HepG2 (cell line): Measurements from ENCODE around the gene RAB6A. TPM values are rescaled to one million over a fixed set of nuclear protein-coding genes. Genes with fewer than 3 reads are reported as not detected.

Experiments used
- BRD4 ChIP-seq: sonication (generic); formaldehyde crosslinking; IDR thresholded peaks from 2 replicates; pipeline ENCODE4 v1.4.0; 2020; ENCODE audit warnings: missing genetic modification reagents
- HDAC1 ChIP-seq: sonication (generic); formaldehyde crosslinking; IDR thresholded peaks from 2 replicates; pipeline ENCODE4 v1.5.1; 2020; ENCODE audit warnings: mild to moderate bottlenecking, missing genetic modification reagents
- HNF4G ChIP-seq, 2 experiments: sonication (generic) in 1 of 2; formaldehyde crosslinking in 1 of 2; IDR thresholded peaks; 2 replicates each; pipeline versions ENCODE4 v1.4.0 to v1.6.1; 2011 to 2020; ENCODE audit warnings: borderline replicate concordance in 2 of 2, low read depth in 2 of 2, mild to moderate bottlenecking in 2 of 2, low read length in 1 of 2, missing genetic modification reagents in 1 of 2, moderate library complexity in 1 of 2
- ISX ChIP-seq: sonication (generic); formaldehyde crosslinking; conservative IDR thresholded peaks from 2 replicates; pipeline ENCODE4 v1.5.0; 2020; ENCODE audit warnings: missing genetic modification reagents
- RARA ChIP-seq: IDR thresholded peaks from 2 replicates; pipeline ENCODE4 v1.6.1; 2016; ENCODE audit warnings: missing genetic modification reagents, missing compliant biosample characterization
- RBM39 ChIP-seq: fragments of 200-400 bp; formaldehyde crosslinking; IDR thresholded peaks from one replicate; pipeline ENCODE4 v1.6.1; 2018; ENCODE audit warnings: antibody characterized with exemption, mild to moderate bottlenecking, low read depth, low read length; ENCODE audit not compliant: poor library complexity, severe bottlenecking
- TEAD3 ChIP-seq: optimal IDR thresholded peaks from 2 replicates; pipeline ENCODE3; 2016; ENCODE audit warnings: borderline replicate concordance
- TGIF2 ChIP-seq: IDR thresholded peaks from 2 replicates; pipeline ENCODE4 v1.6.1; 2016; ENCODE audit warnings: control low read depth, missing compliant biosample characterization
- ZNF251 ChIP-seq: sonication (generic); formaldehyde crosslinking; IDR thresholded peaks from 2 replicates; pipeline ENCODE4 v1.9.0; 2021; ENCODE audit warnings: mild to moderate bottlenecking, missing genetic modification reagents
- ZNF607 ChIP-seq: sonication (generic); formaldehyde crosslinking; IDR thresholded peaks from 2 replicates; pipeline ENCODE4 v1.5.1; 2020; ENCODE audit warnings: missing genetic modification reagents, mild to moderate bottlenecking, borderline replicate concordance
- ZNF777 ChIP-seq: sonication (generic); formaldehyde crosslinking; IDR thresholded peaks from 2 replicates; pipeline ENCODE4 v1.4.0; 2020; ENCODE audit warnings: missing genetic modification reagents
- polyA plus RNA-seq, 8 experiments: library from polyadenylated mRNA; depleted of rRNA in 3 of 8; stranded (reverse) in 7 of 8; unstranded in 1 of 8; fragments of >200 nt; fragmentation: Illumina TruSeq in 4 of 8; extraction: Trizol in 4 of 8; gene quantifications; 2 replicates each; pipeline versions ENCODE4 v1.2.1 to v1.2.3, GENCODE V29; 2011 to 2016; ENCODE audit warnings: low read depth in 4 of 8, missing spikeins in 1 of 8, mixed read lengths in 1 of 8; ENCODE audit not compliant: insufficient read depth in 1 of 8
- total RNA-seq, 5 experiments: library from RNA; depleted of rRNA; stranded (reverse); fragments of >200 nt; fragmentation: Illumina TruSeq; extraction: Trizol; gene quantifications; 2 replicates each; pipeline ENCODE4 v1.2.3, GENCODE V29; 2016; ENCODE audit warnings: low read depth in 1 of 5
- TF ChIP-seq, protein P1 (sequence below): sonication (generic); formaldehyde crosslinking; IDR thresholded peaks from 2 replicates; pipeline ENCODE4 v1.9.0; 2021; ENCODE audit warnings: missing genetic modification reagents, mild to moderate bottlenecking, borderline replicate concordance
- TF ChIP-seq, protein P2 (sequence below): sonication (generic); formaldehyde crosslinking; IDR thresholded peaks from 2 replicates; pipeline ENCODE4 v1.4.0; 2020; ENCODE audit warnings: mild to moderate bottlenecking, missing genetic modification reagents
- TF ChIP-seq, protein P3 (sequence below): fragments of 450-650 bp; IDR thresholded peaks from 2 replicates; pipeline ENCODE4 v1.6.1; 2017
- TF ChIP-seq, protein P4 (sequence below): IDR thresholded peaks from 2 replicates; pipeline ENCODE4 v1.6.1; 2016; ENCODE audit warnings: missing genetic modification reagents, missing compliant biosample characterization
- TF ChIP-seq, protein P5 (sequence below): sonication (generic); formaldehyde crosslinking; IDR thresholded peaks from 2 replicates; pipeline ENCODE4 v1.4.0; 2020; ENCODE audit warnings: missing genetic modification reagents, borderline replicate concordance
- TF ChIP-seq, protein P6 (sequence below): sonication (generic); formaldehyde crosslinking; IDR thresholded peaks from 2 replicates; pipeline ENCODE4 v1.9.0; 2022; ENCODE audit warnings: missing genetic modification reagents, mild to moderate bottlenecking, borderline replicate concordance
- TF ChIP-seq, protein P7 (sequence below): IDR thresholded peaks from 2 replicates; pipeline ENCODE4 v1.6.1; 2016; ENCODE audit warnings: low read depth
- TF ChIP-seq, protein P8 (sequence below): IDR thresholded peaks from 2 replicates; pipeline ENCODE4 v1.6.1; 2016; ENCODE audit warnings: mild to moderate bottlenecking

RAB6A gene
- total and polyA plus RNA-seq, 2 of the 13 experiments (the other 11 are each of a cell fraction or from before 2014, with no cell fraction given) = 74.3 to 121 TPM

DNA sequence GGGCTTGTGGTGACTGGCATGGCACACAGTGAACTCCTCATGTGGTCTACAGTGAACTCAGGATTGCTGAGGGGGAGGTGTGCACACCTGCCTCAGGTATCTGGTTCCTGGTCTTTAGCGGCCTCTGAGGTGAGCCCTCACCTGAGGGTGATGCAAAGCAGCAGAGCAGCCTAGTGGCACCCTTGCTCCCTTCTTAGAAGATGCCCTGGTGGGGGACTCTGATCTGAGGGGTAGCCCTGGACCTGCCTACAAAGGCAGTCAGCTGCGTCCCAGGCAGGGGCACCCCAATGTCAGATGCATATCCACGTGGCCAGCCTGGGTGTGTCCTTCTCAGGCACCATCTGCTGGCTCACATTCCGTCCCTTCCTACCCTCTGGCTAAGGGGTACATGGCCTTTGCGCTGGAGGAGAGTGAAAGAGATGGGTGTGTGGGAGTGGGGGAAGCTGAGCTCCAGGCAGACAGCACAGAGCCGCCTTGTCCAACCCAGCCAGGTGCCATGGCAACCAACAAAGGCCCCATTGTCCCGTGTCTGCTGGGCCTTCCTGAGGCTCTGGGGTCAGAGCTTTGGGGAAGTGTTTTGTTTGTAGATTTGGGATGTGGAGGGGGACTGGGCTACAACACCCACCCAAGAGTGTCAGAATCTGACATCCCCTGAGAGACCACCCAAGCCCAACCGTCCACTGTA, 108.7 kb downstream of the RAB6A start (continued):
- no peak for TF ChIP-seq ISX (CRISPR knock-in tag)
- TF ChIP-seq, protein P1, sequence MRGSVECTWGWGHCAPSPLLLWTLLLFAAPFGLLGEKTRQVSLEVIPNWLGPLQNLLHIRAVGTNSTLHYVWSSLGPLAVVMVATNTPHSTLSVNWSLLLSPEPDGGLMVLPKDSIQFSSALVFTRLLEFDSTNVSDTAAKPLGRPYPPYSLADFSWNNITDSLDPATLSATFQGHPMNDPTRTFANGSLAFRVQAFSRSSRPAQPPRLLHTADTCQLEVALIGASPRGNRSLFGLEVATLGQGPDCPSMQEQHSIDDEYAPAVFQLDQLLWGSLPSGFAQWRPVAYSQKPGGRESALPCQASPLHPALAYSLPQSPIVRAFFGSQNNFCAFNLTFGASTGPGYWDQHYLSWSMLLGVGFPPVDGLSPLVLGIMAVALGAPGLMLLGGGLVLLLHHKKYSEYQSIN = no peak
- TF ChIP-seq, protein P2, sequence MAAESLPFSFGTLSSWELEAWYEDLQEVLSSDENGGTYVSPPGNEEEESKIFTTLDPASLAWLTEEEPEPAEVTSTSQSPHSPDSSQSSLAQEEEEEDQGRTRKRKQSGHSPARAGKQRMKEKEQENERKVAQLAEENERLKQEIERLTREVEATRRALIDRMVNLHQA (CRISPR knock-in tag) = no peak
- peak; percentile 82 for TF ChIP-seq HDAC1 (CRISPR knock-in tag)
- TF ChIP-seq HNF4G (IDR thresholded peaks at IDR 0.05; ENCODE audit: borderline replicate concordance, low read depth, low read length) = peak; percentile 83
- TF ChIP-seq HNF4G (CRISPR knock-in tag; IDR thresholded peaks at IDR 0.05; ENCODE audit: borderline replicate concordance, low read depth) = no peak
- TF ChIP-seq, protein P3, sequence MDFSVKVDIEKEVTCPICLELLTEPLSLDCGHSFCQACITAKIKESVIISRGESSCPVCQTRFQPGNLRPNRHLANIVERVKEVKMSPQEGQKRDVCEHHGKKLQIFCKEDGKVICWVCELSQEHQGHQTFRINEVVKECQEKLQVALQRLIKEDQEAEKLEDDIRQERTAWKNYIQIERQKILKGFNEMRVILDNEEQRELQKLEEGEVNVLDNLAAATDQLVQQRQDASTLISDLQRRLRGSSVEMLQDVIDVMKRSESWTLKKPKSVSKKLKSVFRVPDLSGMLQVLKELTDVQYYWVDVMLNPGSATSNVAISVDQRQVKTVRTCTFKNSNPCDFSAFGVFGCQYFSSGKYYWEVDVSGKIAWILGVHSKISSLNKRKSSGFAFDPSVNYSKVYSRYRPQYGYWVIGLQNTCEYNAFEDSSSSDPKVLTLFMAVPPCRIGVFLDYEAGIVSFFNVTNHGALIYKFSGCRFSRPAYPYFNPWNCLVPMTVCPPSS = no peak
- TF ChIP-seq, protein P4, sequence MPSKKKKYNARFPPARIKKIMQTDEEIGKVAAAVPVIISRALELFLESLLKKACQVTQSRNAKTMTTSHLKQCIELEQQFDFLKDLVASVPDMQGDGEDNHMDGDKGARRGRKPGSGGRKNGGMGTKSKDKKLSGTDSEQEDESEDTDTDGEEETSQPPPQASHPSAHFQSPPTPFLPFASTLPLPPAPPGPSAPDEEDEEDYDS (CRISPR knock-in tag) = peak; percentile 57
- no peak for TF ChIP-seq ZNF251 (CRISPR knock-in tag)
- TF ChIP-seq ZNF777 = no peak
- TF ChIP-seq TEAD3 (CRISPR knock-in tag) = peak; percentile 95
- TF ChIP-seq, protein P5, sequence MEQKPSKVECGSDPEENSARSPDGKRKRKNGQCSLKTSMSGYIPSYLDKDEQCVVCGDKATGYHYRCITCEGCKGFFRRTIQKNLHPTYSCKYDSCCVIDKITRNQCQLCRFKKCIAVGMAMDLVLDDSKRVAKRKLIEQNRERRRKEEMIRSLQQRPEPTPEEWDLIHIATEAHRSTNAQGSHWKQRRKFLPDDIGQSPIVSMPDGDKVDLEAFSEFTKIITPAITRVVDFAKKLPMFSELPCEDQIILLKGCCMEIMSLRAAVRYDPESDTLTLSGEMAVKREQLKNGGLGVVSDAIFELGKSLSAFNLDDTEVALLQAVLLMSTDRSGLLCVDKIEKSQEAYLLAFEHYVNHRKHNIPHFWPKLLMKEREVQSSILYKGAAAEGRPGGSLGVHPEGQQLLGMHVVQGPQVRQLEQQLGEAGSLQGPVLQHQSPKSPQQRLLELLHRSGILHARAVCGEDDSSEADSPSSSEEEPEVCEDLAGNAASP = peak; percentile 80; the same call in 1 of the 2 replicates
- no peak for TF ChIP-seq RBM39
- 0 out of 2 replicates have a peak, but pooled peaks have one; percentile 36 for TF ChIP-seq TGIF2 (CRISPR knock-in tag)
- peak; percentile 21; the same call in 1 of the 2 replicates for TF ChIP-seq BRD4 (CRISPR knock-in tag)
- TF ChIP-seq, protein P6, sequence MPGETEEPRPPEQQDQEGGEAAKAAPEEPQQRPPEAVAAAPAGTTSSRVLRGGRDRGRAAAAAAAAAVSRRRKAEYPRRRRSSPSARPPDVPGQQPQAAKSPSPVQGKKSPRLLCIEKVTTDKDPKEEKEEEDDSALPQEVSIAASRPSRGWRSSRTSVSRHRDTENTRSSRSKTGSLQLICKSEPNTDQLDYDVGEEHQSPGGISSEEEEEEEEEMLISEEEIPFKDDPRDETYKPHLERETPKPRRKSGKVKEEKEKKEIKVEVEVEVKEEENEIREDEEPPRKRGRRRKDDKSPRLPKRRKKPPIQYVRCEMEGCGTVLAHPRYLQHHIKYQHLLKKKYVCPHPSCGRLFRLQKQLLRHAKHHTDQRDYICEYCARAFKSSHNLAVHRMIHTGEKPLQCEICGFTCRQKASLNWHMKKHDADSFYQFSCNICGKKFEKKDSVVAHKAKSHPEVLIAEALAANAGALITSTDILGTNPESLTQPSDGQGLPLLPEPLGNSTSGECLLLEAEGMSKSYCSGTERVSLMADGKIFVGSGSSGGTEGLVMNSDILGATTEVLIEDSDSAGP = peak; percentile 73
- no peak for TF ChIP-seq ZNF607 (CRISPR knock-in tag)
- TF ChIP-seq, protein P7, sequence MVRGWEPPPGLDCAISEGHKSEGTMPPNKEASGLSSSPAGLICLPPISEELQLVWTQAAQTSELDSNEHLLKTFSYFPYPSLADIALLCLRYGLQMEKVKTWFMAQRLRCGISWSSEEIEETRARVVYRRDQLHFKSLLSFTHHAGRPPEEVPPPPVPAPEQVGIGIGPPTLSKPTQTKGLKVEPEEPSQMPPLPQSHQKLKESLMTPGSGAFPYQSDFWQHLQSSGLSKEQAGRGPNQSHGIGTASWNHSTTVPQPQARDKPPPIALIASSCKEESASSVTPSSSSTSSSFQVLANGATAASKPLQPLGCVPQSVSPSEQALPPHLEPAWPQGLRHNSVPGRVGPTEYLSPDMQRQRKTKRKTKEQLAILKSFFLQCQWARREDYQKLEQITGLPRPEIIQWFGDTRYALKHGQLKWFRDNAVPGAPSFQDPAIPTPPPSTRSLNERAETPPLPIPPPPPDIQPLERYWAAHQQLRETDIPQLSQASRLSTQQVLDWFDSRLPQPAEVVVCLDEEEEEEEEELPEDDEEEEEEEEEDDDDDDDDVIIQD = peak; percentile 76; the same call in 1 of the 2 replicates
- TF ChIP-seq RARA = peak; percentile 49
- TF ChIP-seq, protein P8, sequence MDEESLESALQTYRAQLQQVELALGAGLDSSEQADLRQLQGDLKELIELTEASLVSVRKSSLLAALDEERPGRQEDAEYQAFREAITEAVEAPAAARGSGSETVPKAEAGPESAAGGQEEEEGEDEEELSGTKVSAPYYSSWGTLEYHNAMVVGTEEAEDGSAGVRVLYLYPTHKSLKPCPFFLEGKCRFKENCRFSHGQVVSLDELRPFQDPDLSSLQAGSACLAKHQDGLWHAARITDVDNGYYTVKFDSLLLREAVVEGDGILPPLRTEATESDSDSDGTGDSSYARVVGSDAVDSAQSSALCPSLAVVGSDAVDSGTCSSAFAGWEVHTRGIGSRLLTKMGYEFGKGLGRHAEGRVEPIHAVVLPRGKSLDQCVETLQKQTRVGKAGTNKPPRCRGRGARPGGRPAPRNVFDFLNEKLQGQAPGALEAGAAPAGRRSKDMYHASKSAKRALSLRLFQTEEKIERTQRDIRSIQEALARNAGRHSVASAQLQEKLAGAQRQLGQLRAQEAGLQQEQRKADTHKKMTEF (CRISPR knock-in tag) = peak; percentile 64
